IMR-90 (cell line): Measurements from ENCODE around the gene SPSB2. TPM values are rescaled to one million over a fixed set of nuclear protein-coding genes. Genes with fewer than 3 reads are reported as not detected.

Experiments
- ATAC-seq: fragments of 200-7000 bp; cut with Tn5 transposase; 2 replicates; pipeline ENCODE4 v1.9.1; 2020; ENCODE audit warnings: low read depth, mild to moderate bottlenecking, moderate library complexity
- BruUV-seq: library from RNA; stranded (reverse); fragments of 400-500 nt; replicated peaks from 2 replicates; lab custom pipeline; 2021; lab: Mats Ljungman, UMichigan
- CTCF ChIA-PET: fragments of 300-600 bp; formaldehyde crosslinking; extraction: SDS; loops from one replicate; lab custom pipeline; 2021; ENCODE audit warnings: antibody characterized with exemption; lab: Yijun Ruan, JAX
- POLR2A ChIA-PET: fragments of 300-600 bp; sonication (Branson Sonifier 250); formaldehyde crosslinking; loops from one replicate; lab custom pipeline; 2022; ENCODE audit warnings: antibody characterized with exemption; ENCODE audit not compliant: unreplicated experiment; lab: Charles Lee
- DNase-seq: peaks from one replicate; pipeline ENCODE4 v3.0.0; 2013
- H2AFZ ChIP-seq: replicated peaks from 2 replicates; pipeline ENCODE3; 2013; ENCODE audit warnings: low read length, mild to moderate bottlenecking; ENCODE audit not compliant: poor library complexity
- H2AK5ac ChIP-seq: 2 replicates; pipeline ENCODE4 v1.6.1; 2013; ENCODE audit warnings: low read depth, low read length, inconsistent platforms
- H2AK9ac ChIP-seq: replicated peaks from 2 replicates; pipeline ENCODE3; 2013; ENCODE audit warnings: mild to moderate bottlenecking, low read depth, low read length, moderate library complexity; ENCODE audit not compliant: poor library complexity
- H2BK120ac ChIP-seq: 2 replicates; pipeline ENCODE4 v1.6.1; 2013; ENCODE audit warnings: low read depth, low read length, inconsistent platforms
- H2BK15ac ChIP-seq: 3 replicates; pipeline ENCODE4 v1.6.1; 2013; ENCODE audit warnings: low read depth, low read length, inconsistent platforms
- H2BK20ac ChIP-seq: 2 replicates; pipeline ENCODE4 v1.6.1; 2013; ENCODE audit warnings: low read depth, mild to moderate bottlenecking, inconsistent platforms, low read length, moderate library complexity
- H2BK5ac ChIP-seq: 2 replicates; pipeline ENCODE4 v1.6.1; 2013; ENCODE audit warnings: mild to moderate bottlenecking, low read depth, low read length, inconsistent platforms; ENCODE audit not compliant: poor library complexity, severe bottlenecking
- H3K14ac ChIP-seq: replicated peaks from 2 replicates; pipeline ENCODE4 v1.6.1; 2013; ENCODE audit warnings: low read depth, low read length, inconsistent platforms
- H3K18ac ChIP-seq: 2 replicates; pipeline ENCODE4 v1.6.1; 2013; ENCODE audit warnings: low read depth, low read length, control low read depth
- H3K23ac ChIP-seq: 2 replicates; pipeline ENCODE4 v1.6.1; 2013; ENCODE audit warnings: low read depth, low read length, inconsistent platforms
- H3K27ac ChIP-seq: 2 replicates; pipeline ENCODE4 v1.5.1; 2013; ENCODE audit warnings: mild to moderate bottlenecking, control low read depth, low read length; ENCODE audit not compliant: insufficient read depth
- H3K27me3 ChIP-seq: 2 replicates; pipeline ENCODE4 v1.6.1; 2013; ENCODE audit warnings: low read length; ENCODE audit not compliant: control insufficient read depth, insufficient read depth
- H3K36me3 ChIP-seq: 2 replicates; pipeline ENCODE4 v1.6.1; 2013; ENCODE audit warnings: low read length, mixed read lengths; ENCODE audit not compliant: control insufficient read depth, insufficient read depth
- H3K4ac ChIP-seq: 2 replicates; pipeline ENCODE4 v1.6.1; 2013; ENCODE audit warnings: low read depth, low read length, inconsistent platforms
- H3K4me1 ChIP-seq: 2 replicates; pipeline ENCODE4 v1.6.1; 2013; ENCODE audit warnings: low read length, mixed read lengths; ENCODE audit not compliant: control insufficient read depth, insufficient read depth
- H3K4me2 ChIP-seq: 2 replicates; pipeline ENCODE4 v1.6.1; 2013; ENCODE audit warnings: low read depth, mild to moderate bottlenecking, control low read depth, low read length, moderate library complexity
- H3K4me3 ChIP-seq: 2 replicates; pipeline ENCODE4 v1.5.1; 2013; ENCODE audit warnings: low read depth, mild to moderate bottlenecking, control low read depth, low read length, moderate library complexity; ENCODE audit not compliant: insufficient read depth
- H3K56ac ChIP-seq: 2 replicates; pipeline ENCODE4 v1.6.1; 2013; ENCODE audit warnings: low read length, inconsistent platforms; ENCODE audit not compliant: insufficient read depth; ENCODE audit errors: extremely low read depth
- H3K79me1 ChIP-seq, 2 experiments: 2 replicates each; pipeline ENCODE4 v1.6.1; 2013; ENCODE audit warnings: low read length in 2 of 2, inconsistent platforms in 1 of 2, low read depth in 1 of 2
- H3K9ac ChIP-seq: 2 replicates; pipeline ENCODE4 v1.6.1; 2013; ENCODE audit warnings: low read depth, low read length, control low read depth
- H3K9me1 ChIP-seq: 2 replicates; pipeline ENCODE4 v1.6.1; 2013; ENCODE audit warnings: low read length, inconsistent platforms; ENCODE audit not compliant: insufficient read depth
- H3K9me3 ChIP-seq: 2 replicates; pipeline ENCODE4 v1.6.1; 2013; ENCODE audit warnings: low read length; ENCODE audit not compliant: control insufficient read depth, insufficient read depth
- H4K20me1 ChIP-seq: 2 replicates; pipeline ENCODE4 v1.6.1; 2013; ENCODE audit warnings: low read length, inconsistent platforms; ENCODE audit not compliant: insufficient read depth
- H4K5ac ChIP-seq: 2 replicates; pipeline ENCODE4 v1.6.1; 2013; ENCODE audit warnings: mild to moderate bottlenecking, low read depth, low read length, control low read depth
- H4K8ac ChIP-seq, 2 experiments: 2 replicates each; pipeline ENCODE4 v1.6.1; 2013; ENCODE audit warnings: low read depth in 2 of 2, low read length in 2 of 2, control low read depth in 1 of 2, inconsistent platforms in 1 of 2
- H4K91ac ChIP-seq: 2 replicates; pipeline ENCODE4 v1.6.1; 2013; ENCODE audit warnings: low read depth, low read length, inconsistent platforms; ENCODE audit not compliant: insufficient read depth
- BHLHE40 ChIP-seq: fragments of 150-350 bp; IDR thresholded peaks from 2 replicates; pipeline ENCODE4 v1.6.1; 2016; ENCODE audit warnings: mild to moderate bottlenecking, low read depth, low read length
- MAFK ChIP-seq: IDR thresholded peaks from 2 replicates; pipeline ENCODE4 v1.6.1; 2012; ENCODE audit warnings: low read depth, low read length, improper control_type of control experiment
- MAZ ChIP-seq: IDR thresholded peaks from 2 replicates; pipeline ENCODE4 v1.6.1; 2012; ENCODE audit warnings: low read depth, mild to moderate bottlenecking, low read length, improper control_type of control experiment, moderate library complexity, borderline replicate concordance
- MXI1 ChIP-seq: IDR thresholded peaks from 2 replicates; pipeline ENCODE4 v1.6.1; 2012; ENCODE audit warnings: low read depth, mild to moderate bottlenecking, low read length, moderate library complexity, borderline replicate concordance
- NFE2L2 ChIP-seq: fragments of 150-350 bp; IDR thresholded peaks from 2 replicates; pipeline ENCODE4 v1.6.1; 2016; ENCODE audit warnings: low read depth, mild to moderate bottlenecking, low read length
- POLR2A ChIP-seq: IDR thresholded peaks from 2 replicates; pipeline ENCODE4 v1.6.1; 2012; ENCODE audit warnings: mild to moderate bottlenecking, low read depth, low read length
- RFX5 ChIP-seq: IDR thresholded peaks from 2 replicates; pipeline ENCODE4 v1.8.0; 2012; ENCODE audit warnings: low read depth, mild to moderate bottlenecking, low read length, moderate library complexity
- USF2 ChIP-seq: fragments of 150-350 bp; IDR thresholded peaks from 2 replicates; pipeline ENCODE4 v1.6.1; 2017; ENCODE audit warnings: mild to moderate bottlenecking, antibody characterized with exemption, low read length, low read depth
- WGBS, 2 experiments: methylation state at CpG; one replicate each; pipeline versions ENCODE4 v1.1.5 to v1.1.7; 2013; ENCODE audit warnings: missing lambda C conversion rate in 2 of 2; ENCODE audit not compliant: insufficient read length in 1 of 2; ENCODE audit errors: extremely low coverage in 2 of 2; 5-methylcytosine and 5-hydroxymethylcytosine counted together
- dilution Hi-C: fragments of 300-500 bp; cut with HindIII; formaldehyde crosslinking; loops from one replicate; pipeline ENCODE4 v1.14.3; 2018; ENCODE audit warnings: low sequenced_read_pairs; ENCODE audit not compliant: unreplicated experiment
- in situ Hi-C: fragments of 300-500 bp; cut with MboI; formaldehyde crosslinking; loops from 3 replicates; pipeline ENCODE4 v1.14.3; 2019; ENCODE audit warnings: low sequenced_read_pairs, inconsistent platforms, mixed read lengths
- intact Hi-C: fragments of 100-400 bp; cut with micrococcal nuclease; formaldehyde crosslinking; loops from 2 replicates; pipeline ENCODE4 v1.10.0; 2022
- polyA plus RNA-seq, 3 experiments: library from polyadenylated mRNA; depleted of rRNA; stranded (reverse); fragments of >200 nt; gene quantifications; 2 replicates each; pipeline ENCODE4 v1.2.3, GENCODE V29; 2012; ENCODE audit warnings: low replicate concordance in 1 of 3
- total RNA-seq: library from RNA; depleted of rRNA; stranded (reverse); fragments of >200 nt; gene quantifications from 2 replicates; pipeline ENCODE4 v1.2.3, GENCODE V29; 2012
- TF ChIP-seq, protein P1 (sequence below): fragments of 150-350 bp; IDR thresholded peaks from 2 replicates; pipeline ENCODE4 v1.6.1; 2016; ENCODE audit warnings: low read depth, mild to moderate bottlenecking, low read length, moderate library complexity, borderline replicate concordance

The SPSB2 gene
- total and polyA plus RNA-seq, 2 of the 4 experiments (the other 2 are of a cell fraction), result 1.3 to 4.1 TPM

- Histone ChIP-seq H2BK120ac (no peak overlapping the region), H3K18ac (no peak overlapping the region), H3K14ac (no peak overlapping the region; the same call in 1 of the 2 replicates), H4K5ac (no peak overlapping the region), H4K20me1 (0 out of 2 replicates have a peak, but pooled peaks cover 6% of the 10 kb centered on the region), H4K91ac (no peak overlapping the region), H3K23ac (no peak overlapping the region), H3K79me1 (peaks cover 37 to 41% of the 10 kb centered on the region in 2 experiments), H3K4ac (0 out of 2 replicates have a peak overlapping the region, but pooled peaks have one; percentile 39), H3K9me1 (peaks cover 8% of the 10 kb centered on the region; the same call in 1 of the 2 replicates), H3K4me1 (peaks cover 23% of the 10 kb centered on the region), H3K56ac (no peak overlapping the region), H3K9me3 (no peaks in the 10 kb centered on the region), H2AK5ac (peak overlapping the region; percentile 65), H4K8ac (peak overlapping the region in 1 of 2 experiments; percentile 53; a peak in 2 of 4 replicates), H3K27ac (no peak overlapping the region), H2BK20ac (0 out of 2 replicates have a peak overlapping the region, but pooled peaks have one; percentile 8), H3K4me3 (no peak overlapping the region), H2AFZ (no peak overlapping the region), H3K4me2 (peak overlapping the region; percentile 96; the same call in 1 of the 2 replicates), H3K9ac (0 out of 2 replicates have a peak overlapping the region, but pooled peaks have one; percentile 23), H3K27me3 (no peaks in the 10 kb centered on the region), H3K36me3 (peaks cover 34% of the 10 kb centered on the region), H2BK5ac (peak overlapping the region; percentile 23), H2AK9ac (peak overlapping the region; percentile 86), H2BK15ac (no peak overlapping the region; the same call in 2 of the 3 replicates)
- WGBS, 2 experiments, result 92% methylated on average over 6 of the region's 11 CpGs; no CpG with 5 or more reads in 1 of the 2 experiments
- dilution Hi-C loops, result no loop called here
- intact Hi-C loops, result no loop called here
- no peak for ATAC-seq
- in situ Hi-C loops, result no loop called here
- POLR2A ChIA-PET, result no interaction called here
- CTCF ChIA-PET, result no interaction called here
- no peak for DNase-seq
- TF ChIP-seq USF2, result no peak
- TF ChIP-seq, protein P1, sequence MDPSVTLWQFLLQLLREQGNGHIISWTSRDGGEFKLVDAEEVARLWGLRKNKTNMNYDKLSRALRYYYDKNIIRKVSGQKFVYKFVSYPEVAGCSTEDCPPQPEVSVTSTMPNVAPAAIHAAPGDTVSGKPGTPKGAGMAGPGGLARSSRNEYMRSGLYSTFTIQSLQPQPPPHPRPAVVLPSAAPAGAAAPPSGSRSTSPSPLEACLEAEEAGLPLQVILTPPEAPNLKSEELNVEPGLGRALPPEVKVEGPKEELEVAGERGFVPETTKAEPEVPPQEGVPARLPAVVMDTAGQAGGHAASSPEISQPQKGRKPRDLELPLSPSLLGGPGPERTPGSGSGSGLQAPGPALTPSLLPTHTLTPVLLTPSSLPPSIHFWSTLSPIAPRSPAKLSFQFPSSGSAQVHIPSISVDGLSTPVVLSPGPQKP, result no peak
- TF ChIP-seq MAFK, result no peak
- TF ChIP-seq BHLHE40, result no peak
- TF ChIP-seq POLR2A, result no peak
- no peak for TF ChIP-seq MAZ
- no peak for TF ChIP-seq MXI1
- TF ChIP-seq RFX5, result no peak
- TF ChIP-seq NFE2L2, result no peak
- no TSS peak for BruUV-seq
Measured at GRCh38 chr12:6916426-6917200, 43.5 kb upstream of the SPSB2 start.
